Hepatocyte (in vitro differentiated cells): ENCODE measurements around the gene HSPA8.

Experiments used
- EZH2 ChIP-seq: fragments of 200-600 bp; sonication (generic); IDR thresholded peaks from 2 replicates; pipeline ENCODE4 v1.6.1; 2016; ENCODE audit warnings: antibody characterized with exemption, mild to moderate bottlenecking, borderline replicate concordance
- EZH2phosphoT487 ChIP-seq: fragments of 200-600 bp; sonication (generic); IDR thresholded peaks from one replicate; pipeline ENCODE4 v1.6.1; 2018; ENCODE audit warnings: antibody characterized with exemption, mild to moderate bottlenecking, low read depth, moderate library complexity; ENCODE audit not compliant: unreplicated experiment, severe bottlenecking
- TF ChIP-seq, protein P1 (sequence below): fragments of 200-600 bp; sonication (generic); IDR thresholded peaks from 2 replicates; pipeline ENCODE4 v1.5.1; 2016; ENCODE audit warnings: antibody characterized with exemption, mild to moderate bottlenecking; ENCODE audit not compliant: poor library complexity

DNA sequence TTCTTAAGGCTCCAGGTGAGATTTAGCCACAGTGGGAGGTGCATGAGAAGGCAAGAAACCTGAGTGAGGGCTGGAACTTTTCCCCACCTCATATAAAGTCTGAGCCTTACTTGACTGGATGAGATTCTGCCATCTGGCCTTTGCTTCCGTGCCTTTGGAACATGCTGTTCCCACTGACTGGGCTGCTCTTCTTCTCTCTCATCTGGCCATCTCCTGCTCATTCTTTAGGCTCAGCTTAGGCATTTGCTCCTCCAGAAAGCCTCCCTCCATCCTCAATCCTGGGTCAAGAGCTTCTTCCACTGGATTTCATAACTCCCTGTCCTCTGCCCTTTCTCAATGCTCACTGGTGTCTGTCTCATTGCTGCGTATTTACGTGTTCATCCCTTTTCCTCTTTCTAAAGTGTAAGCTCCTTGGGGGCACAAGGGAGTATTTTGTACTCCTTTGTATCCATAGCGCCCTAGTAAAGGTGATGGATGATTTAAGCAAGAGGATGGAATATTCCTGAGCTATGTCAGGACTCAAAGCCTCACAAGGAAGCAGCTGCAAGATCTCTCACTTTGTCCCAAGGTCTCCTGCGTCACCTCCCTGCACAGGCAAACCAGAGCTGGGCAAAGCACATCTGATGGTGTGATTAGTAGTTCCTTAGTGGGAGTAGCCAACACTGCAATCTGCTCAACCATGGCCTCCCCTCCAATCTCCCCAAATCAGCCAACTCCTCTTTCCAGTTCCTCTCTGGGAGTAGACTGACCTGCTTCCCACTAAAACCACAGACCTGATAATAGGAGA, 15.3 kb downstream of the HSPA8 start:
- TF ChIP-seq, protein P1, sequence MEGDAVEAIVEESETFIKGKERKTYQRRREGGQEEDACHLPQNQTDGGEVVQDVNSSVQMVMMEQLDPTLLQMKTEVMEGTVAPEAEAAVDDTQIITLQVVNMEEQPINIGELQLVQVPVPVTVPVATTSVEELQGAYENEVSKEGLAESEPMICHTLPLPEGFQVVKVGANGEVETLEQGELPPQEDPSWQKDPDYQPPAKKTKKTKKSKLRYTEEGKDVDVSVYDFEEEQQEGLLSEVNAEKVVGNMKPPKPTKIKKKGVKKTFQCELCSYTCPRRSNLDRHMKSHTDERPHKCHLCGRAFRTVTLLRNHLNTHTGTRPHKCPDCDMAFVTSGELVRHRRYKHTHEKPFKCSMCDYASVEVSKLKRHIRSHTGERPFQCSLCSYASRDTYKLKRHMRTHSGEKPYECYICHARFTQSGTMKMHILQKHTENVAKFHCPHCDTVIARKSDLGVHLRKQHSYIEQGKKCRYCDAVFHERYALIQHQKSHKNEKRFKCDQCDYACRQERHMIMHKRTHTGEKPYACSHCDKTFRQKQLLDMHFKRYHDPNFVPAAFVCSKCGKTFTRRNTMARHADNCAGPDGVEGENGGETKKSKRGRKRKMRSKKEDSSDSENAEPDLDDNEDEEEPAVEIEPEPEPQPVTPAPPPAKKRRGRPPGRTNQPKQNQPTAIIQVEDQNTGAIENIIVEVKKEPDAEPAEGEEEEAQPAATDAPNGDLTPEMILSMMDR = no peak
- TF ChIP-seq EZH2 (no peak), EZH2phosphoT487 (no peak)
